PFSK-1 (cell line): ENCODE data around the gene NUP107.

Experiments used
- POLR2AphosphoS5 ChIP-seq: IDR thresholded peaks from 2 replicates; pipeline ENCODE4 v1.6.1; 2012; ENCODE audit warnings: low read depth, mild to moderate bottlenecking, control low read depth, low read length, moderate library complexity
- SIN3A ChIP-seq: IDR thresholded peaks from 2 replicates; pipeline ENCODE4 v1.6.1; 2012; ENCODE audit warnings: mild to moderate bottlenecking, low read length, moderate library complexity, borderline replicate concordance; ENCODE audit not compliant: insufficient read depth
- TF ChIP-seq, protein P1 (sequence below), 2 experiments: IDR thresholded peaks; 2 replicates each; pipeline versions ENCODE4 v1.6.1 to v1.8.0; 2011 to 2012; ENCODE audit warnings: low read depth in 2 of 2, low read length in 2 of 2, control low read depth in 1 of 2, inconsistent platforms in 1 of 2, mild to moderate bottlenecking in 1 of 2, moderate library complexity in 1 of 2; ENCODE audit not compliant: insufficient read depth in 1 of 2

GRCh38 chr12:68667896-68668295, 18.9 kb upstream of the NUP107 start:
- TF ChIP-seq, protein P1, sequence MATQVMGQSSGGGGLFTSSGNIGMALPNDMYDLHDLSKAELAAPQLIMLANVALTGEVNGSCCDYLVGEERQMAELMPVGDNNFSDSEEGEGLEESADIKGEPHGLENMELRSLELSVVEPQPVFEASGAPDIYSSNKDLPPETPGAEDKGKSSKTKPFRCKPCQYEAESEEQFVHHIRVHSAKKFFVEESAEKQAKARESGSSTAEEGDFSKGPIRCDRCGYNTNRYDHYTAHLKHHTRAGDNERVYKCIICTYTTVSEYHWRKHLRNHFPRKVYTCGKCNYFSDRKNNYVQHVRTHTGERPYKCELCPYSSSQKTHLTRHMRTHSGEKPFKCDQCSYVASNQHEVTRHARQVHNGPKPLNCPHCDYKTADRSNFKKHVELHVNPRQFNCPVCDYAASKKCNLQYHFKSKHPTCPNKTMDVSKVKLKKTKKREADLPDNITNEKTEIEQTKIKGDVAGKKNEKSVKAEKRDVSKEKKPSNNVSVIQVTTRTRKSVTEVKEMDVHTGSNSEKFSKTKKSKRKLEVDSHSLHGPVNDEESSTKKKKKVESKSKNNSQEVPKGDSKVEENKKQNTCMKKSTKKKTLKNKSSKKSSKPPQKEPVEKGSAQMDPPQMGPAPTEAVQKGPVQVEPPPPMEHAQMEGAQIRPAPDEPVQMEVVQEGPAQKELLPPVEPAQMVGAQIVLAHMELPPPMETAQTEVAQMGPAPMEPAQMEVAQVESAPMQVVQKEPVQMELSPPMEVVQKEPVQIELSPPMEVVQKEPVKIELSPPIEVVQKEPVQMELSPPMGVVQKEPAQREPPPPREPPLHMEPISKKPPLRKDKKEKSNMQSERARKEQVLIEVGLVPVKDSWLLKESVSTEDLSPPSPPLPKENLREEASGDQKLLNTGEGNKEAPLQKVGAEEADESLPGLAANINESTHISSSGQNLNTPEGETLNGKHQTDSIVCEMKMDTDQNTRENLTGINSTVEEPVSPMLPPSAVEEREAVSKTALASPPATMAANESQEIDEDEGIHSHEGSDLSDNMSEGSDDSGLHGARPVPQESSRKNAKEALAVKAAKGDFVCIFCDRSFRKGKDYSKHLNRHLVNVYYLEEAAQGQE (IDR thresholded peaks at IDR 0.05; ENCODE audit: insufficient read depth in 1 of 2, low read depth in 2 of 2, low read length in 2 of 2), result no peak
- TF ChIP-seq POLR2AphosphoS5 (no peak; the same call in 1 of the 2 replicates), SIN3A (no peak)
